Tibial nerve (tissue), 4 donors: ENCODE results near the gene L3MBTL2. TPM values are rescaled to one million over a fixed set of nuclear protein-coding genes. Genes with fewer than 3 reads are reported as not detected.

Source experiments
- DNase-seq, 2 donors: peaks; one replicate each; pipeline ENCODE4 v3.0.0-alpha.2; 2019; ENCODE audit warnings: low spot score in 2 of 2
- H3K27ac ChIP-seq, 4 donors: fragments of 200-600 bp; sonication (generic) in 3 of 4; one replicate each; pipeline ENCODE4 v1.5.1; 2017 to 2019; ENCODE audit warnings: mild to moderate bottlenecking in 1 of 4
- H3K27me3 ChIP-seq, 2 donors: fragments of 200-600 bp; sonication (generic) in 1 of 2; one replicate each; pipeline versions ENCODE4 v1.5.1 to v1.6.0; 2017 to 2019
- H3K36me3 ChIP-seq, 3 donors: fragments of 200-600 bp; sonication (generic); one replicate each; pipeline ENCODE4 v1.5.1; 2018 to 2019
- H3K4me1 ChIP-seq, 4 donors: fragments of 200-600 bp; sonication (generic) in 3 of 4; one replicate each; pipeline ENCODE4 v1.5.1; 2017 to 2019
- H3K4me3 ChIP-seq, 4 donors: fragments of 200-600 bp; sonication (generic) in 3 of 4; one replicate each; pipeline ENCODE4 v1.5.1; 2017 to 2019; ENCODE audit warnings: mild to moderate bottlenecking in 1 of 4, moderate library complexity in 1 of 4
- H3K9me3 ChIP-seq, 4 donors: fragments of 200-600 bp; sonication (generic) in 3 of 4; one replicate each; pipeline ENCODE4 v1.5.1; 2017 to 2019
- CTCF ChIP-seq, 5 experiments: fragments of 200-600 bp in 3 of 5; fragments of 450-650 bp in 2 of 5; sonication (generic) in 3 of 5; IDR thresholded peaks; one replicate each; pipeline ENCODE4 v1.5.1; 2016 to 2019; ENCODE audit warnings: antibody characterized with exemption in 5 of 5, mild to moderate bottlenecking in 3 of 5, moderate library complexity in 2 of 5
- EP300 ChIP-seq, 2 donors: sonication (generic); formaldehyde crosslinking; IDR thresholded peaks; one replicate each; pipeline ENCODE4 v1.6.1; 2017; ENCODE audit warnings: antibody characterized with exemption in 2 of 2, mild to moderate bottlenecking in 1 of 2
- POLR2A ChIP-seq, 2 donors: fragments of 450-650 bp; IDR thresholded peaks; one replicate each; pipeline ENCODE4 v1.6.1; 2017; ENCODE audit warnings: antibody characterized with exemption in 2 of 2, mild to moderate bottlenecking in 2 of 2, moderate library complexity in 2 of 2
- WGBS, 2 donors: methylation state at CpG; one replicate each; pipeline ENCODE4 v1.1.5; 2018; 5-methylcytosine and 5-hydroxymethylcytosine counted together
- small RNA-seq: library from RNA; depleted of rRNA; stranded (forward); fragments of <200 nt; gene quantifications from one replicate; pipeline ENCODE3, GENCODE V24; 2016
- total RNA-seq, 4 donors: library from RNA; depleted of rRNA; stranded (reverse); fragments of >200 nt; gene quantifications; one replicate each; pipeline ENCODE4 v1.1.0, GENCODE V29; 2016

L3MBTL2 gene
- total RNA-seq, 4 donors from 2014 or later: 21.2 to 27.4 (median 24.3) TPM

DNA sequence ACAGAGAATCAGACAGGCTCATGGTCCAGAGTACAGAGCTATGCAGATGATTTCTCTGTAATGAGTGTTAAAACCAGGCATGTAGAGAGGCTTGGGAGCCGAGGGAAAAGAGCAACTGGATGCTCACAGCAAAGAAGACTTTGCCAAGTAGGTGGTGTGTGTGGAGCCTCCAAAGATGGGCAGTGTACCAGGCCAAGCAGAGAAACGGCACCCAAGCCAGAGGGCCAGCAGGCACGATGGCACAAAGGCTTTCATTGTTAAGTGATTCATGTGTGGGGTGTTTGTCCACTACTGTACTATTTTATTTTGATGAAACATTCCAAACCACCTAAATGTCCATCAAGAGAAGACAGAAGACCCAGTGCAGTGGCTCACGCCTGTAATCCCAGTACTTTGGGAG lies 69.7 kb downstream of the L3MBTL2 start:
- H3K4me1 ChIP-seq: peaks cover 0 to 4% (median 0%) of the 10 kb centered on the region in 4 donors
- WGBS, 2 donors: 46 to 73% methylated on average over 4 of the region's 4 CpGs
- no peak for DNase-seq
- H3K27me3 ChIP-seq: no peaks in the 10 kb centered on the region
- H3K36me3 ChIP-seq: peaks cover 0 to 100% (median 26%) of the 10 kb centered on the region in 3 donors
- no peaks in the 10 kb centered on the region for H3K9me3 ChIP-seq
- H3K27ac ChIP-seq: peak overlapping the region in 1 of 4 donors; percentile 71
- no peak overlapping the region for H3K4me3 ChIP-seq
- TF ChIP-seq CTCF (IDR thresholded peaks at IDR 0.05) (no peak), POLR2A (IDR thresholded peaks at IDR 0.05) (no peak), EP300 (IDR thresholded peaks at IDR 0.05) (no peak)

DNA sequence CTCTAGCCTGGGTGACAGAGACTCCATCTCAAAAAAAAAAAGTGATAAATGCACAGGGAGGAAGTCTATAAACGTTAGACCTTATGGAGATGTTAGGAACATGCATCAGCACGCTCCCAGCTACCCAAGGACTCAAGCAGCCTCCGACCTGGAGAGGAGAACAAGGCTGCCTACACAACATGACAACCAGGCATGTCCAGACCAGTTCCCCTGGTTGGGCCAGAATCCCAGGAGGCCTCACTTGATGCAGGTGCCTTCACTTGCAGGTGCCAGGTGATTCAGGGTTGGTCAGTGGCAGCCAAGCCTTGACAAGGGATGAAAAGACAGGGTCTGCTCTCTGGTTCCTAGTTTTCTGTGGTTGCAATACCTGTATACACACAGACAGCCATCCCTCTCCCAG lies 75.0 kb downstream of the L3MBTL2 start:
- TF ChIP-seq CTCF (IDR thresholded peaks at IDR 0.05) (no peak), POLR2A (IDR thresholded peaks at IDR 0.05) (no peak), EP300 (IDR thresholded peaks at IDR 0.05) (no peak)

GRCh38 chr22:41280854-41281253 lies 75.7 kb downstream of the L3MBTL2 start:
- WGBS, 2 donors: 82 to 91% methylated on average over 2 of the region's 2 CpGs
- no peak for TF ChIP-seq CTCF (IDR thresholded peaks at IDR 0.05)
- no peak for TF ChIP-seq EP300 (IDR thresholded peaks at IDR 0.05)
- no peak for TF ChIP-seq POLR2A (IDR thresholded peaks at IDR 0.05)
- Histone ChIP-seq H3K9me3 (no peaks in the 10 kb centered on the region), H3K4me3 (no peak overlapping the region), H3K4me1 (peaks cover 0 to 15% (median 4%) of the 10 kb centered on the region in 4 donors), H3K27me3 (no peaks in the 10 kb centered on the region), H3K36me3 (peaks cover 0 to 89% (median 4%) of the 10 kb centered on the region in 3 donors), H3K27ac (no peak overlapping the region)
- no peak for DNase-seq

More for the DNA sequence above, 75.0 kb downstream of the L3MBTL2 start:
- H3K27me3 ChIP-seq: no peaks in the 10 kb centered on the region
- DNase-seq: no peak
- 86 to 87% methylated on average over 3 of the region's 3 CpGs for WGBS, 2 donors
- H3K36me3 ChIP-seq: peaks cover 0 to 97% (median 4%) of the 10 kb centered on the region in 3 donors
- no peak overlapping the region for H3K27ac ChIP-seq
- H3K9me3 ChIP-seq: no peaks in the 10 kb centered on the region
- peaks cover 0 to 9% (median 2%) of the 10 kb centered on the region in 4 donors for H3K4me1 ChIP-seq
- no peak overlapping the region for H3K4me3 ChIP-seq

Small RNA genes within 50 kb of the gene (small RNA-seq; reads per million reads assigned to genes)
- not detected for gene MIR6889
- not detected for gene RNU6-375P

Other genes with a start within 250 kb of the L3MBTL2 start
- 10 to 100 TPM; 75.8 to 97.7 (median 87.7) TPM for gene EP300, start 112.7 kb upstream of the L3MBTL2 start, total RNA-seq
- 10 to 100 TPM; 25.3 to 32.0 (median 27.5) TPM for gene CHADL, start 35.6 kb downstream of the L3MBTL2 start, total RNA-seq
- gene RANGAP1, start 80.9 kb downstream of the L3MBTL2 start, total RNA-seq: 10 to 100 TPM; 42.0 to 78.7 (median 60.3) TPM
- gene ZC3H7B, start 96.2 kb downstream of the L3MBTL2 start, total RNA-seq: 10 to 100 TPM; 45.0 to 74.9 (median 57.9) TPM
- 10 to 100 TPM; 20.1 to 49.4 (median 43.9) TPM for gene TEF, start 176.6 kb downstream of the L3MBTL2 start, total RNA-seq
- gene TOB2, start 241.5 kb downstream of the L3MBTL2 start, total RNA-seq: 10 to 100 TPM; 50.8 to 67.3 (median 56.9) TPM